ENCODE data around the gene USH2A.

Gene USH2A

GRCh38 chr1:216184126-216184680, 239.0 kb downstream of the USH2A start:
- no peaks in the 10 kb centered on the region for H3K9me3 ChIP-seq (ENCODE audit: insufficient read depth, low read length, severe bottlenecking)
- no peak overlapping the region for H3K4me2 ChIP-seq (ENCODE audit: insufficient read depth, low read length)
- H3K9ac ChIP-seq (ENCODE audit: low read depth, low read length) = no peak overlapping the region
- no peaks in the 10 kb centered on the region for H4K20me1 ChIP-seq (ENCODE audit: insufficient read depth, low read length)
- no peak overlapping the region for H3K4me3 ChIP-seq (ENCODE audit: low read depth in 1 of 2, low read length in 2 of 2)
- no peaks in the 10 kb centered on the region for H3K79me2 ChIP-seq (ENCODE audit: insufficient read depth, low read length)
- H3K36me3 ChIP-seq (ENCODE audit: insufficient read depth, low read length) = no peaks in the 10 kb centered on the region
- ATAC-seq (ENCODE audit: insufficient read depth, low read depth) (no peak), DNase-seq (no peak)
- no peak overlapping the region for H2AFZ ChIP-seq (ENCODE audit: low read depth, low read length)
- no peaks in the 10 kb centered on the region for H3K27me3 ChIP-seq (ENCODE audit: insufficient read depth, low read length, poor library complexity)
- no peak overlapping the region for H3K27ac ChIP-seq (ENCODE audit: low read length)
- no peaks in the 10 kb centered on the region for H3K4me1 ChIP-seq (ENCODE audit: insufficient read depth, low read length)
- TF ChIP-seq, protein P1, sequence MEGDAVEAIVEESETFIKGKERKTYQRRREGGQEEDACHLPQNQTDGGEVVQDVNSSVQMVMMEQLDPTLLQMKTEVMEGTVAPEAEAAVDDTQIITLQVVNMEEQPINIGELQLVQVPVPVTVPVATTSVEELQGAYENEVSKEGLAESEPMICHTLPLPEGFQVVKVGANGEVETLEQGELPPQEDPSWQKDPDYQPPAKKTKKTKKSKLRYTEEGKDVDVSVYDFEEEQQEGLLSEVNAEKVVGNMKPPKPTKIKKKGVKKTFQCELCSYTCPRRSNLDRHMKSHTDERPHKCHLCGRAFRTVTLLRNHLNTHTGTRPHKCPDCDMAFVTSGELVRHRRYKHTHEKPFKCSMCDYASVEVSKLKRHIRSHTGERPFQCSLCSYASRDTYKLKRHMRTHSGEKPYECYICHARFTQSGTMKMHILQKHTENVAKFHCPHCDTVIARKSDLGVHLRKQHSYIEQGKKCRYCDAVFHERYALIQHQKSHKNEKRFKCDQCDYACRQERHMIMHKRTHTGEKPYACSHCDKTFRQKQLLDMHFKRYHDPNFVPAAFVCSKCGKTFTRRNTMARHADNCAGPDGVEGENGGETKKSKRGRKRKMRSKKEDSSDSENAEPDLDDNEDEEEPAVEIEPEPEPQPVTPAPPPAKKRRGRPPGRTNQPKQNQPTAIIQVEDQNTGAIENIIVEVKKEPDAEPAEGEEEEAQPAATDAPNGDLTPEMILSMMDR (IDR thresholded peaks at IDR 0.05; ENCODE audit: borderline replicate concordance, extremely low read depth, low read length, poor library complexity, severe bottlenecking) = no peak
- TF ChIP-seq EZH2 (IDR thresholded peaks at IDR 0.05; ENCODE audit: borderline replicate concordance, low read depth, low read length, severe bottlenecking) = no peak

- DNase-seq = no peak
- Histone ChIP-seq H3K4me2 (ENCODE audit: insufficient read depth, low read length) (no peak overlapping the region), H3K27ac (ENCODE audit: low read length) (no peak overlapping the region), H3K36me3 (ENCODE audit: insufficient read depth, low read length) (no peaks in the 10 kb centered on the region), H3K4me3 (ENCODE audit: low read depth in 1 of 2, low read length in 2 of 2) (no peak overlapping the region), H3K27me3 (ENCODE audit: insufficient read depth, low read length, poor library complexity) (no peaks in the 10 kb centered on the region), H3K9me3 (ENCODE audit: insufficient read depth, low read length, severe bottlenecking) (no peaks in the 10 kb centered on the region), H3K4me1 (ENCODE audit: insufficient read depth, low read length) (no peaks in the 10 kb centered on the region), H2AFZ (ENCODE audit: low read depth, low read length) (no peak overlapping the region), H3K79me2 (ENCODE audit: insufficient read depth, low read length) (no peaks in the 10 kb centered on the region), H3K9ac (ENCODE audit: low read depth, low read length) (no peak overlapping the region), H4K20me1 (ENCODE audit: insufficient read depth, low read length) (no peaks in the 10 kb centered on the region)
- TF ChIP-seq EZH2 (IDR thresholded peaks at IDR 0.05; ENCODE audit: borderline replicate concordance, low read depth, low read length, severe bottlenecking) = no peak
- TF ChIP-seq, protein P1 (IDR thresholded peaks at IDR 0.05; ENCODE audit: borderline replicate concordance, extremely low read depth, low read length, poor library complexity, severe bottlenecking) = no peak
- no peak for ATAC-seq (ENCODE audit: insufficient read depth, low read depth)
Measured at GRCh38 chr1:216183454-216183853, 239.8 kb downstream of the USH2A start.

GRCh38 chr1:216183007-216183406, 240.2 kb downstream of the USH2A start:
- ATAC-seq (ENCODE audit: insufficient read depth, low read depth) = no peak
- Histone ChIP-seq H3K4me2 (ENCODE audit: insufficient read depth, low read length) (no peak overlapping the region), H3K9me3 (ENCODE audit: insufficient read depth, low read length, severe bottlenecking) (no peaks in the 10 kb centered on the region), H2AFZ (ENCODE audit: low read depth, low read length) (no peak overlapping the region), H3K4me1 (ENCODE audit: insufficient read depth, low read length) (no peaks in the 10 kb centered on the region), H3K27me3 (ENCODE audit: insufficient read depth, low read length, poor library complexity) (no peaks in the 10 kb centered on the region), H3K9ac (ENCODE audit: low read depth, low read length) (no peak overlapping the region), H3K4me3 (ENCODE audit: low read depth in 1 of 2, low read length in 2 of 2) (no peak overlapping the region), H3K79me2 (ENCODE audit: insufficient read depth, low read length) (no peaks in the 10 kb centered on the region), H4K20me1 (ENCODE audit: insufficient read depth, low read length) (no peaks in the 10 kb centered on the region), H3K36me3 (ENCODE audit: insufficient read depth, low read length) (no peaks in the 10 kb centered on the region), H3K27ac (ENCODE audit: low read length) (no peak overlapping the region)
- no peak for TF ChIP-seq EZH2 (IDR thresholded peaks at IDR 0.05; ENCODE audit: borderline replicate concordance, low read depth, low read length, severe bottlenecking)
- TF ChIP-seq, protein P1 (IDR thresholded peaks at IDR 0.05; ENCODE audit: borderline replicate concordance, extremely low read depth, low read length, poor library complexity, severe bottlenecking) = no peak
- no peak for DNase-seq

DNA sequence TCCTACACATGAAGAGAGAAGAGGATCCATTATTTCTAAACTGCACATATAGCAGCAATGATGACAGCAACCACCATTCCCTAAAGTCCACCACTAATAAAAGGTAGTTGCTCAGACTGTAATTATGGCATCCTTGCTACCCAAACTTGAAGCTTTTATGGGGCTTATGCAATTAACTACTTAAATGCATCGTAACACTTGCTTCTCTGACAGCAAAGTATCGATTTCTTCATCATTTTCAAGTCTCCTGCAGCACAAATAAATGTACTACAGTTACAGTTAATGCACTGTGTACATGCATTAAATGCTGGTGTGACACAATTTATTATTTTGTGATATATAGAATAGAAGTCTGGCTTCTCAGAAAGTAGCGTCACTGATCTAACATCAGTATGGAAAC, 241.7 kb downstream of the USH2A start:
- no peaks in the 10 kb centered on the region for H3K9me3 ChIP-seq (ENCODE audit: insufficient read depth, low read length, severe bottlenecking)
- H2AFZ ChIP-seq (ENCODE audit: low read depth, low read length) = no peak overlapping the region
- H3K79me2 ChIP-seq (ENCODE audit: insufficient read depth, low read length) = no peaks in the 10 kb centered on the region
- no peak overlapping the region for H3K27ac ChIP-seq (ENCODE audit: low read length)
- DNase-seq (no peak), ATAC-seq (ENCODE audit: insufficient read depth, low read depth) (no peak)
- no peak overlapping the region for H3K4me2 ChIP-seq (ENCODE audit: insufficient read depth, low read length)
- no peaks in the 10 kb centered on the region for H3K4me1 ChIP-seq (ENCODE audit: insufficient read depth, low read length)
- H3K4me3 ChIP-seq (ENCODE audit: low read depth in 1 of 2, low read length in 2 of 2) = no peak overlapping the region
- H3K36me3 ChIP-seq (ENCODE audit: insufficient read depth, low read length) = no peaks in the 10 kb centered on the region
- no peak for TF ChIP-seq EZH2 (IDR thresholded peaks at IDR 0.05; ENCODE audit: borderline replicate concordance, low read depth, low read length, severe bottlenecking)
- H3K27me3 ChIP-seq (ENCODE audit: insufficient read depth, low read length, poor library complexity) = no peaks in the 10 kb centered on the region
- no peaks in the 10 kb centered on the region for H4K20me1 ChIP-seq (ENCODE audit: insufficient read depth, low read length)
- no peak overlapping the region for H3K9ac ChIP-seq (ENCODE audit: low read depth, low read length)

Data from DND-41 (cell line).